ENCODE results near the gene ZNF655.

The ZNF655 gene

GRCh38 chr7:99594948-99595745, 36.7 kb downstream of the ZNF655 start:
- no peaks in the 10 kb centered on the region for H3K4me1 ChIP-seq
- DNase-seq = no peak
- no peaks in the 10 kb centered on the region for H3K36me3 ChIP-seq
- no peak for TF ChIP-seq CTCF (IDR thresholded peaks at IDR 0.05)
- H3K27ac ChIP-seq = no peak overlapping the region
- H3K4me3 ChIP-seq = no peak overlapping the region
- H3K27me3 ChIP-seq = no peaks in the 10 kb centered on the region
- intact Hi-C loops (cut with DNase I; ENCODE audit: low total_unique reads) = no loop called here
- no peaks in the 10 kb centered on the region for H3K9me3 ChIP-seq

- Histone ChIP-seq H3K4me3 (no peak overlapping the region), H3K9me3 (no peaks in the 10 kb centered on the region), H3K27ac (no peak overlapping the region), H3K36me3 (no peaks in the 10 kb centered on the region), H3K4me1 (no peaks in the 10 kb centered on the region), H3K27me3 (no peaks in the 10 kb centered on the region)
- intact Hi-C loops (cut with DNase I; ENCODE audit: low total_unique reads) = no loop called here
- TF ChIP-seq CTCF (IDR thresholded peaks at IDR 0.05) = no peak
- no peak for DNase-seq
Observed at GRCh38 chr7:99596408-99596955, 38.0 kb downstream of the ZNF655 start.

GRCh38 chr7:99597762-99598501, 39.5 kb downstream of the ZNF655 start, which contains the start of gene TMEM225B:
TMEM225B (plus strand) TSS chr7:99598267; CDS start chr7:99604389, 6,122 bp downstream.
- Histone ChIP-seq H3K9me3 (no peaks in the 10 kb centered on the region), H3K27ac (no peak within 1 kb of the TSS), H3K36me3 (no peaks in the 10 kb centered on the region), H3K27me3 (no peaks in the 10 kb centered on the region), H3K4me1 (no peaks in the 10 kb centered on the region), H3K4me3 (no peak within 1 kb of the TSS)
- no peak for DNase-seq
- TF ChIP-seq CTCF (IDR thresholded peaks at IDR 0.05) = no peak
- intact Hi-C loops (cut with DNase I; ENCODE audit: low total_unique reads) = no loop called here

GRCh38 chr7:99599836-99600235, 41.4 kb downstream of the ZNF655 start:
- Histone ChIP-seq H3K9me3 (no peaks in the 10 kb centered on the region), H3K36me3 (no peaks in the 10 kb centered on the region), H3K27ac (no peak overlapping the region), H3K27me3 (no peaks in the 10 kb centered on the region), H3K4me1 (no peaks in the 10 kb centered on the region), H3K4me3 (no peak overlapping the region)
- TF ChIP-seq CTCF (IDR thresholded peaks at IDR 0.05) = no peak
- intact Hi-C loops (cut with DNase I; ENCODE audit: low total_unique reads) = no loop called here
- DNase-seq = no peak

GRCh38 chr7:99601656-99602310, 43.3 kb downstream of the ZNF655 start:
- TF ChIP-seq CTCF (IDR thresholded peaks at IDR 0.05) = no peak
- H3K9me3 ChIP-seq = no peaks in the 10 kb centered on the region
- DNase-seq = no peak
- no peaks in the 10 kb centered on the region for H3K36me3 ChIP-seq
- H3K27me3 ChIP-seq = no peaks in the 10 kb centered on the region
- H3K4me3 ChIP-seq = no peak overlapping the region
- no peaks in the 10 kb centered on the region for H3K4me1 ChIP-seq
- intact Hi-C loops (cut with DNase I; ENCODE audit: low total_unique reads) = no loop called here
- H3K27ac ChIP-seq = no peak overlapping the region
